Measurements from ENCODE around the gene UQCRHL. TPM values are rescaled to one million over a fixed set of nuclear protein-coding genes. Genes with fewer than 3 reads are reported as not detected.

Gene UQCRHL
- total and polyA plus RNA-seq, 2 of the 4 experiments (the other 2 are of a cell fraction), result 1.4 to 2.4 TPM

DNA sequence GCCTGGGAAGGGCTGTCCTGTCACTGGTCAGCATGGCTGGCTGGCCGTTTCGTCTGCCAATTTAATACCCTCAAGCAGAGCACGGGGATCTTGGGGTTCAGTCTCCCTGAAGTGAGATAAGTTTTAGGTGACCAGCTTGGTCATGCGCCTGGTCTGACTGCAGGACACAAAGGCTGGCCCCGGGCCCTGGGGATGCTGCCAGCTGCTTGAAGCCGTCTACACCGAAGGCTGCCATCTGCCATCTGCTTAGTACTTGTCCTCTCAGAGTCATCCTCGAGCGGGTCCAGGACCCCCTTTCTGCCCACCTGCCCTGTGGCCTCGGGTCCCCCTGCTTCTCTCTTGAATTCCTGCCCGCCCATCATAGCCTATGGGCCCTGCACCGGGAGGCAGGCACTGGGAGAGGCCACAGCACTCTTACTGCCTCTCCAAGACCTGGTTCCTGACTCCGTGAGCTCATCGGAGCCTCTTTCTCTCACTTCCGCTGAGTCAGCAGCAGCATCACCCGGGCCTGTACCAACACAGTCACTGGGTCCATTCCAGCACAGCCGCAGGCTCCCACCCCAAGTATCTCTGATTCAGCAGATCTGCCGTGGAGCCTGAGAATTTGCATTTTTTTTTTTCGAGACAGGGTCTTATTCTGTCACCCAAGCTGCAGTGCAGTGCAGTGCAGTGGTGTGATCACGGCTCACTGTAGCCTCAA lies 41.8 kb downstream of the UQCRHL start:
- Histone ChIP-seq H3K27me3 (ENCODE audit: control insufficient read depth, insufficient read depth, low read length) (no peaks in the 10 kb centered on the region), H3K79me1 (ENCODE audit: low read depth in 1 of 2, low read length in 2 of 2) (peaks cover 27 to 50% of the 10 kb centered on the region in 2 experiments), H3K36me3 (ENCODE audit: control insufficient read depth, insufficient read depth, low read length) (peaks cover 50% of the 10 kb centered on the region), H3K27ac (ENCODE audit: insufficient read depth, low read length) (no peak overlapping the region), H4K91ac (ENCODE audit: insufficient read depth, low read depth, low read length) (no peak overlapping the region), H4K8ac (ENCODE audit: low read depth in 2 of 2, low read length in 2 of 2) (no peak overlapping the region), H2BK20ac (ENCODE audit: low read depth, low read length) (no peak overlapping the region), H2BK120ac (ENCODE audit: low read depth, low read length) (no peak overlapping the region), H2BK15ac (ENCODE audit: low read depth, low read length) (no peak overlapping the region), H3K4me2 (ENCODE audit: low read depth, low read length) (no peak overlapping the region), H3K4me3 (ENCODE audit: insufficient read depth, low read depth, low read length) (no peak overlapping the region), H4K5ac (ENCODE audit: low read depth, low read length) (no peak overlapping the region), H3K18ac (ENCODE audit: low read depth, low read length) (no peak overlapping the region), H4K20me1 (ENCODE audit: insufficient read depth, low read length) (peaks cover 51% of the 10 kb centered on the region), H3K23ac (ENCODE audit: low read depth, low read length) (no peak overlapping the region), H3K4ac (ENCODE audit: low read depth, low read length) (no peak overlapping the region), H2AK5ac (ENCODE audit: low read depth, low read length) (no peak overlapping the region), H3K14ac (replicated peaks; ENCODE audit: low read depth, low read length) (no peak overlapping the region), H3K9me1 (ENCODE audit: insufficient read depth, low read length) (peaks cover 17% of the 10 kb centered on the region), H3K56ac (ENCODE audit: extremely low read depth, insufficient read depth, low read length) (no peak overlapping the region), H2BK5ac (ENCODE audit: low read depth, low read length, poor library complexity, severe bottlenecking) (no peak overlapping the region), H2AFZ (replicated peaks; ENCODE audit: low read length, poor library complexity) (peak overlapping the region; percentile 25), H2AK9ac (replicated peaks; ENCODE audit: low read depth, low read length, poor library complexity) (no peak overlapping the region), H3K9me3 (ENCODE audit: control insufficient read depth, insufficient read depth, low read length) (no peaks in the 10 kb centered on the region), H3K4me1 (ENCODE audit: control insufficient read depth, insufficient read depth, low read length) (peaks cover 10% of the 10 kb centered on the region), H3K9ac (ENCODE audit: low read depth, low read length) (no peak overlapping the region)
- TF ChIP-seq MAFK (IDR thresholded peaks at IDR 0.05; ENCODE audit: low read depth, low read length) (peak; percentile 97), MAZ (IDR thresholded peaks at IDR 0.05; ENCODE audit: borderline replicate concordance, low read depth, low read length) (no peak)
- ATAC-seq (ENCODE audit: low read depth) (no peak), DNase-seq (peak; percentile 61)
- in situ Hi-C loops (cut with MboI; ENCODE audit: low sequenced_read_pairs), result no loop called here
- CTCF ChIA-PET, result no interaction called here
- 86% methylated on average over 12 of the region's 20 CpGs; no CpG with 5 or more reads in 1 of the 2 experiments for WGBS, 2 experiments (ENCODE audit: extremely low coverage in 2 of 2, insufficient read length in 1 of 2)
- dilution Hi-C loops (cut with HindIII; ENCODE audit: low sequenced_read_pairs, unreplicated experiment), result no loop called here
- POLR2A ChIA-PET (ENCODE audit: unreplicated experiment), result no interaction called here
- intact Hi-C loops (cut with micrococcal nuclease), result no loop called here
- BruUV-seq (replicated peaks), result no TSS peak

All from IMR-90 (cell line).